ENCODE measurements around the gene FTO.
"Not testable (repeated sequence)": the region's sequence is repeated elsewhere in the genome, so short reads cannot be mapped to it uniquely, and the experiment has no call there.

The FTO gene

GRCh38 chr16:53844804-53845203, 140.8 kb downstream of the FTO start:
- H3K4me2 ChIP-seq (ENCODE audit: low read depth, low read length, poor library complexity, severe bottlenecking): no peak overlapping the region
- TF ChIP-seq EZH2phosphoT487 (conservative IDR thresholded peaks at IDR 0.05; ENCODE audit: low read length): no peak
- H3F3A ChIP-seq (ENCODE audit: insufficient read depth): no peaks in the 10 kb centered on the region
- H3K9me2 ChIP-seq (replicated peaks; ENCODE audit: insufficient read depth, low read length): no peaks in the 10 kb centered on the region
- H3K36me3 ChIP-seq (ENCODE audit: low read length): no peaks in the 10 kb centered on the region
- H3K27ac ChIP-seq (ENCODE audit: low read depth, low read length): no peak overlapping the region
- no peaks in the 10 kb centered on the region for H4K20me1 ChIP-seq (ENCODE audit: low read depth, low read length)
- H3K9me3 ChIP-seq (ENCODE audit: insufficient read depth, low read length): no peaks in the 10 kb centered on the region
- no peak overlapping the region for H3K9ac ChIP-seq (ENCODE audit: low read length)
- H3K27me3 ChIP-seq (ENCODE audit: low read length): no peaks in the 10 kb centered on the region
- H3K79me2 ChIP-seq (ENCODE audit: insufficient read depth, low read length): no peaks in the 10 kb centered on the region
- no peak overlapping the region for H3K4me3 ChIP-seq (ENCODE audit: insufficient read depth, low read length, poor library complexity, severe bottlenecking)
- no peak overlapping the region for H2AFZ ChIP-seq (ENCODE audit: low read depth, low read length, severe bottlenecking)

- H3K27ac ChIP-seq (ENCODE audit: low read depth, low read length); H3K4me3 ChIP-seq (ENCODE audit: insufficient read depth, low read length, poor library complexity, severe bottlenecking); H3K9ac ChIP-seq (ENCODE audit: low read length); H3K9me2 ChIP-seq (replicated peaks; ENCODE audit: insufficient read depth, low read length); H3F3A ChIP-seq (ENCODE audit: insufficient read depth); H3K79me2 ChIP-seq (ENCODE audit: insufficient read depth, low read length); H3K9me3 ChIP-seq (ENCODE audit: insufficient read depth, low read length); H4K20me1 ChIP-seq (ENCODE audit: low read depth, low read length); H3K36me3 ChIP-seq (ENCODE audit: low read length); H2AFZ ChIP-seq (ENCODE audit: low read depth, low read length, severe bottlenecking); H3K4me2 ChIP-seq (ENCODE audit: low read depth, low read length, poor library complexity, severe bottlenecking); H3K27me3 ChIP-seq (ENCODE audit: low read length): not testable (repeated sequence)
Observed at GRCh38 chr16:53846549-53846948, 142.6 kb downstream of the FTO start.

- Histone ChIP-seq H3K36me3 (ENCODE audit: low read length) (no peaks in the 10 kb centered on the region), H3K9ac (ENCODE audit: low read length) (no peak overlapping the region), H4K20me1 (ENCODE audit: low read depth, low read length) (no peaks in the 10 kb centered on the region), H3F3A (ENCODE audit: insufficient read depth) (no peaks in the 10 kb centered on the region), H3K4me3 (ENCODE audit: insufficient read depth, low read length, poor library complexity, severe bottlenecking) (no peak overlapping the region), H3K27ac (ENCODE audit: low read depth, low read length) (no peak overlapping the region), H3K79me2 (ENCODE audit: insufficient read depth, low read length) (no peaks in the 10 kb centered on the region), H3K27me3 (ENCODE audit: low read length) (no peaks in the 10 kb centered on the region), H2AFZ (ENCODE audit: low read depth, low read length, severe bottlenecking) (no peak overlapping the region), H3K9me2 (replicated peaks; ENCODE audit: insufficient read depth, low read length) (no peaks in the 10 kb centered on the region), H3K9me3 (ENCODE audit: insufficient read depth, low read length) (no peaks in the 10 kb centered on the region), H3K4me2 (ENCODE audit: low read depth, low read length, poor library complexity, severe bottlenecking) (no peak overlapping the region)
- TF ChIP-seq EZH2phosphoT487 (conservative IDR thresholded peaks at IDR 0.05; ENCODE audit: low read length): no peak
- no peak for TF ChIP-seq CTCF (IDR thresholded peaks at IDR 0.05; ENCODE audit: insufficient read depth, low read length, poor library complexity, severe bottlenecking)
Observed at GRCh38 chr16:53846971-53847370, 143.0 kb downstream of the FTO start.

- Histone ChIP-seq H4K20me1 (ENCODE audit: low read depth, low read length) (no peaks in the 10 kb centered on the region), H3K9me3 (ENCODE audit: insufficient read depth, low read length) (no peaks in the 10 kb centered on the region), H3K4me2 (ENCODE audit: low read depth, low read length, poor library complexity, severe bottlenecking) (no peak overlapping the region), H3K36me3 (ENCODE audit: low read length) (no peaks in the 10 kb centered on the region), H3K79me2 (ENCODE audit: insufficient read depth, low read length) (no peaks in the 10 kb centered on the region), H3K27ac (ENCODE audit: low read depth, low read length) (no peak overlapping the region), H3K9me2 (replicated peaks; ENCODE audit: insufficient read depth, low read length) (no peaks in the 10 kb centered on the region), H3K9ac (ENCODE audit: low read length) (no peak overlapping the region), H3F3A (ENCODE audit: insufficient read depth) (no peaks in the 10 kb centered on the region), H3K4me3 (ENCODE audit: insufficient read depth, low read length, poor library complexity, severe bottlenecking) (no peak overlapping the region), H3K27me3 (ENCODE audit: low read length) (no peaks in the 10 kb centered on the region), H2AFZ (ENCODE audit: low read depth, low read length, severe bottlenecking) (no peak overlapping the region)
- TF ChIP-seq EZH2phosphoT487 (conservative IDR thresholded peaks at IDR 0.05; ENCODE audit: low read length): no peak
- TF ChIP-seq CTCF (IDR thresholded peaks at IDR 0.05; ENCODE audit: insufficient read depth, low read length, poor library complexity, severe bottlenecking): no peak
Observed at GRCh38 chr16:53848277-53848942, 144.5 kb downstream of the FTO start.
